GM12872 (cell line): ENCODE data around the gene CHIT1.

Experiments
- TF ChIP-seq, protein P1 (sequence below): IDR thresholded peaks from 3 replicates; pipeline ENCODE4 v1.5.1; 2011; ENCODE audit warnings: low read depth, mild to moderate bottlenecking, low read length, moderate library complexity; ENCODE audit not compliant: insufficient read depth

CHIT1 gene

DNA sequence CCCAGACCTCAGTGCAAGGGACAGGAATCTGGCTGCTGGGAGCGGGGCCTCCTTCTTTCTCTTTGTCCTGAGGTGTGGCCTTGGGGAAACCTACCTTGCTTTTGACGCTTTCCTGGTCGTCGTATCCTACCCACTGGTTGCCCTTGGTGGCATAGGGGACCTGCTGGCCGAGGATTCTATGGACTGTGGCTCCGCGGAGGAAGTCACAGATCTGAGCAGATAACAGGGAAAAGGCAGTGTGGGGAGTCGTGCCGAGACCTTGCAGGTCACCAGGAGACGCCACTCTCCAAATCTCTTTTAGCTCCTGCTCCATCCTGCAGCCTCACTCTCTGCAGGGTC, 49.8 kb downstream of the CHIT1 start:
- TF ChIP-seq, protein P1, sequence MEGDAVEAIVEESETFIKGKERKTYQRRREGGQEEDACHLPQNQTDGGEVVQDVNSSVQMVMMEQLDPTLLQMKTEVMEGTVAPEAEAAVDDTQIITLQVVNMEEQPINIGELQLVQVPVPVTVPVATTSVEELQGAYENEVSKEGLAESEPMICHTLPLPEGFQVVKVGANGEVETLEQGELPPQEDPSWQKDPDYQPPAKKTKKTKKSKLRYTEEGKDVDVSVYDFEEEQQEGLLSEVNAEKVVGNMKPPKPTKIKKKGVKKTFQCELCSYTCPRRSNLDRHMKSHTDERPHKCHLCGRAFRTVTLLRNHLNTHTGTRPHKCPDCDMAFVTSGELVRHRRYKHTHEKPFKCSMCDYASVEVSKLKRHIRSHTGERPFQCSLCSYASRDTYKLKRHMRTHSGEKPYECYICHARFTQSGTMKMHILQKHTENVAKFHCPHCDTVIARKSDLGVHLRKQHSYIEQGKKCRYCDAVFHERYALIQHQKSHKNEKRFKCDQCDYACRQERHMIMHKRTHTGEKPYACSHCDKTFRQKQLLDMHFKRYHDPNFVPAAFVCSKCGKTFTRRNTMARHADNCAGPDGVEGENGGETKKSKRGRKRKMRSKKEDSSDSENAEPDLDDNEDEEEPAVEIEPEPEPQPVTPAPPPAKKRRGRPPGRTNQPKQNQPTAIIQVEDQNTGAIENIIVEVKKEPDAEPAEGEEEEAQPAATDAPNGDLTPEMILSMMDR: no peak

DNA sequence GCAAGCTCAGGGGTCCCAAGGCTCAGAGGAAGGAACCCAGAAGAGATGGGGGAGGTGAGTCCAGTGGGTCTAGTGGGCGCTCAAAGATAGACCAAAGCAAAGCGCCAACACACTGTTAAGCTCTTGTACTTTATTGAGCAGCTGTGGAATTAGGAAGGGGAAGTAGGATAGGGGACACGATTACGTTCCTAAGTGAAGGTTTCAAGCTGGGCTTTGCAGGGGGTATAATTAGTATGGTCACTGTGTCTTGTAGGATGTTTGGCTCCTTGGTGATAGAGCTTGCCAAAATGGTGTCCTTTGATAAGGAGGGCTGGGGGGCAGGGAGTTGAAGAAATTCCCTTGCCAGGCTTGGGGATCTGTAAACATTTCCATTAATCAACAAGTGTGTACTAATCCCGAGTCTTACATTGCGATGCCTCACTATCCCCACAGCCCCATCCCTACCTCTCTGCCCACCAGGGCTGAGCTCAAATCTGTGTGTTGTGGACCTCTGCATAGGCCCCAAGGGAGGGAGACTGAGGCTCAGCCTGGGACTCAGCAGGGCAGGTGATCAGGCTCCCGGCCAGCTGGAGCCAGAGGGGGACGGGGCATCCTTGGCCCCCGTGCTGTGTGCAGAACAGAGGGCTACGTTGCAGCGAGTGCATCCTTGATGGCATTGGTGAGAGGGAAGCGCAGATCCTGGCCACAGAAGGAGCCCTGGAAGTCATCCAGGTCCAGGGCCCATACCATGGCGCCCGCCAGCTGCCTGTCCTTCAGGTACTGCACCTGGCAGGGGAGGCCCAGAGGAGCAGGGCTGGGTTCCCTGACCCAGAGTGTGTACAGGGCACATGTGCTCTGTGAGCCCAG, 50.4 kb downstream of the CHIT1 start:
- TF ChIP-seq, protein P1: no peak

DNA sequence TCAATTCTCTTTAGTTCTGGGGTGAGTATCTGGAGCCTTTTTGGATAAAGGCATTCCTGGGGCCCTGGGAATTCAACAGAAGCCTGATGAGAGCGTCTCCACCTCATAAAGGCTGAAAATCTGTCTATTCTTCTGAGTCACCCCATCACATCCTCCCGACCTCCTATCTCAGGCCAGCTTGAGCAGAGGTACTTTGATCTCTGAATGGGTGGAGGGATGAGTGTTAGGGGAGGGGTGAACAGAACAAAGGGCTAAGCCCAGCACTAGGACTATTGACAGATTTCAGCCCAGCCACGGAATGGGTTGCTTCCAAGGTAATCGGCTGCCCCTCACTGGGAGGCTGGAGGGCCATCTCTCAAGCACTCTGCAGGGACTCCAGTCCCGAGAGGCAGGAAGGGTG, 51.4 kb downstream of the CHIT1 start:
- TF ChIP-seq, protein P1: no peak

DNA sequence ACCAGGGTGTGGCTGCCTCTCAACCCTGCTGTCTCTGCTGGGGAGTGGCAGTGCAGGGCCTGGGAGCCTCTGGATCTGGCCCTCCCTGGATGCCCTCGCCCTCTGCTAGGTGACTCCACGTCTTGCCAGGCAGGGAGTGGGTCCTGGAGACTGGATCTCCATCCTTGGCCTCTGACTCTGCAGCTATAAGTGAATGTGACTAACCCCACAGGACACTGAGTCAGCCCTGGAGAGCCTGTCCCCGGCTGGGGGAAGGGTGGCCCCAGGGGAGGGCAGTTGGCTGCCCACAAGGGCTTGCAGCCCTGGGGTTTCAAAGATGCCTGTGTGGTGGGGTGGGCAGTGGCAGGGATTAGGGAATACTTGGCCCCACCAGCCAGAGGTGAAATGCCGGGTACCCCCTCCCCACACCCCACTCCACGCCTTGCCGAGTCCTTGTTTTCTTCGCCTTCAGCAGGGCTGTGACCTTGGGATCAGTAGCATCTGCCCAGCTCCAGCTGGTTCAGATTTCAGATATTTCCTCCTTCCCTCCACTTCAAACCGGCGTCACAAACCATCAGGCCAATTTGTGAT, 51.9 kb downstream of the CHIT1 start:
- TF ChIP-seq, protein P1: no peak

DNA sequence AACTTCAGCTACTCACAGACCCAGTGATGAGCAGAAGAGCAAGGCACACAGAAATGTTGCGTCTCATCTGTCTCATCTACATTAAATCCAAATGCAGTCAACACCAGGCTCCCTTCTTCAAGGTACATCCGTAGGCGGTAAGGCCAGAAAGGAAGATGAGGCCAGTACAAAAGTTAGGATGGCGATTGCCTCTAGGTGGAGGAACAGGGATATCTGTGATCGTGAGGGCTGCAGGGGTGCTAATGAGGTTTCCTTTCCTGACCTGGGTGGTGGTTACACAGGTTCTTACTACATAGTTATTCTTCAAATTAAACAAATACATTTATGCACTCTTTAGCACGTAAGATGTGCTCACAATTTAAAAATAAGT, 52.5 kb downstream of the CHIT1 start:
- TF ChIP-seq, protein P1: no peak

DNA sequence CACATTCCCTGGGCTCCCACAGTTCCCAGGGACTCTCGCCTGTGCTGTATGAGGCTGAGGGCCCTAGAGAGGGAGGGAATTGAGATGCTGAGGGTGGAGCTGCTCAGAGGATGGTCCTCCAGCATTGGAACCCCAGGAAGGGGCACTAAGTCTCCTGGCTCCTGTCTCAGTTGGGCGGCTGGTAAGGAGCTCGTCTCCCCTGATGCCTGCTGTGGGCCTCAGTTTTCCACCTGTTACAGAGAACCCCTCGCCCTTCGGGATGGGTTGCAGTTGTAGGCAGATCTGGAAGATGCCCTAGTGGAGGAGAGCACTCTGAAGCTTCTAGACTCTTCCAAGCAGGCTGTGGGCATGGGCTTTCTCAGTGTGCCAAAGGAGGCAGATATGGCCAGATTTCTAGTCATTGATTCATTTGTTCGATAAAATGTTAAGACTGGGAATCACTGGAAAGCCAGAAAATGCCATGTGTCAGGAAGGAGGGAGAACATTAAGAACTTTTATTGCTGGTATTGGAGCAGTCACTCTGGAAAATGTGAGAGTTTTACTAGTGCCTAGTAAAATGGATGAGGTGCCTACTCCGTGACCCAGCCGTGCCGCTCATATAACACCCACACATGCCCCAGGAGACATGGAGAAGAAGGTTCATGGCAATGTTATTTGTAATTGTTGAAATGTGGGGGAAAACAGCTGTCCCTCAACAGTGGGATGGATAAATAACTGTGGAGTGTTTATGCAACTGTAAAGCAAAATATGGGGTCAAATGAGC, 53.0 kb downstream of the CHIT1 start:
- TF ChIP-seq, protein P1: no peak

DNA sequence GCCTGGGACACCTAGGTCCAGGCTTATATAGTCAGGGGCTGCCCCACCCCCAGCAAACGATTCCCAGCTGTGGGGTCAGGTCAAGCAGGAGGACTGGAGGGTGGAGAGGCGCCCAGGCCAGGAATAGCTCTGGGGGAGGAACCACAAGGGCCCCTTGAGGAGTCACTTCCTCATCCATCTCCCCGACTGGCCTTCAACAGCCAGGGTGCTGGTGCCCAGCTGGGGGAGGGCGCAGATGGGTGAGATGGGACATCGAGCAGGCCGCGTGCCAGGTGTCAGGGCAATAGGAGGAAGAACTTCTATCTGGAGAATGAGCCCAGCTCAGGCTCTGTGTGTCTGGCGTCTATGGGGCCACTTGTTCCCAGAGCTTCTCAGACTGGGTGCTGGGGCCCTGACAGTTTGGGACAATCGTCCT, 53.6 kb downstream of the CHIT1 start:
- TF ChIP-seq, protein P1: no peak
